Naive thymus-derived CD4-positive, alpha-beta T cell (primary cell): ENCODE data around the gene RAMP3. TPM values are rescaled to one million over a fixed set of nuclear protein-coding genes. Genes with fewer than 3 reads are reported as not detected.
A peak's percentile ranks its signal among the peaks of the same experiment; 100 is the strongest.

Source experiments
- ATAC-seq: fragments of 150-1000 bp; cut with Tn5 transposase; 2 replicates; pipeline ENCODE4 v1.10.0; 2021; ENCODE audit warnings: mild to moderate bottlenecking, moderate library complexity
- CTCF ChIA-PET: fragments of 350-600 bp; sonication (Branson Sonifier 250); formaldehyde crosslinking; loops from one replicate; lab custom pipeline; 2021; ENCODE audit warnings: antibody characterized with exemption; lab: Charles Lee
- POLR2A ChIA-PET: fragments of 350-600 bp; sonication (Branson Sonifier 250); formaldehyde crosslinking; loops from one replicate; lab custom pipeline; 2021; ENCODE audit warnings: antibody characterized with exemption, inconsistent platforms; lab: Charles Lee
- DNase-seq, 9 donors: peaks; one replicate each; pipeline versions ENCODE4 v3.0.0 to v3.0.0-alpha.2; 2020 to 2022; ENCODE audit warnings: mixed read lengths in 1 of 9
- H3K27ac ChIP-seq: one replicate; pipeline ENCODE4 v1.7.0; 2013; ENCODE audit warnings: mild to moderate bottlenecking, low read depth, low read length, moderate library complexity
- H3K27me3 ChIP-seq, 2 donors: one replicate each; pipeline ENCODE4 v1.7.0; 2013; ENCODE audit warnings: low read length in 2 of 2, mild to moderate bottlenecking in 2 of 2, moderate library complexity in 2 of 2; ENCODE audit not compliant: control insufficient read depth in 2 of 2, insufficient read depth in 2 of 2
- H3K36me3 ChIP-seq, 3 experiments: 1 replicate in 2 of 3; 2 replicates in 1 of 3; pipeline ENCODE4 v1.7.0; 2013; ENCODE audit warnings: low read length in 3 of 3, mild to moderate bottlenecking in 3 of 3, moderate library complexity in 1 of 3; ENCODE audit not compliant: insufficient read depth in 3 of 3, control insufficient read depth in 2 of 3
- H3K4me1 ChIP-seq, 2 donors: one replicate each; pipeline ENCODE4 v1.7.0; 2013; ENCODE audit warnings: low read length in 2 of 2, mild to moderate bottlenecking in 2 of 2, moderate library complexity in 1 of 2; ENCODE audit not compliant: control insufficient read depth in 2 of 2, insufficient read depth in 2 of 2
- H3K4me3 ChIP-seq: 2 replicates; pipeline ENCODE4 v1.7.0; 2013; ENCODE audit warnings: mild to moderate bottlenecking, low read length
- H3K9me3 ChIP-seq, 3 experiments: 1 replicate in 2 of 3; 2 replicates in 1 of 3; pipeline ENCODE4 v1.7.0; 2013; ENCODE audit warnings: low read length in 3 of 3; ENCODE audit not compliant: control insufficient read depth in 2 of 3
- H3K27ac Mint-ChIP-seq, 9 donors: one replicate each; pipeline ENCODE4 v1.8.0; 2020 to 2022; ENCODE audit warnings: mixed read lengths in 9 of 9, mild to moderate bottlenecking in 8 of 9, moderate library complexity in 5 of 9, inconsistent platforms in 2 of 9
- H3K27me3 Mint-ChIP-seq, 5 donors: one replicate each; pipeline ENCODE4 v1.8.0; 2021 to 2022; ENCODE audit warnings: mixed read lengths in 5 of 5, mild to moderate bottlenecking in 1 of 5
- H3K36me3 Mint-ChIP-seq, 5 donors: one replicate each; pipeline ENCODE4 v1.8.0; 2020 to 2022; ENCODE audit warnings: mixed read lengths in 5 of 5, mild to moderate bottlenecking in 3 of 5, inconsistent platforms in 1 of 5
- H3K4me1 Mint-ChIP-seq, 7 donors: one replicate each; pipeline ENCODE4 v1.8.0; 2020 to 2022; ENCODE audit warnings: mixed read lengths in 7 of 7, mild to moderate bottlenecking in 3 of 7, inconsistent platforms in 1 of 7
- H3K4me3 Mint-ChIP-seq, 10 donors: one replicate each; pipeline ENCODE4 v1.8.0; 2020 to 2022; ENCODE audit warnings: mild to moderate bottlenecking in 10 of 10, mixed read lengths in 10 of 10, moderate library complexity in 6 of 10, inconsistent platforms in 2 of 10
- H3K9me3 Mint-ChIP-seq, 11 donors: one replicate each; pipeline ENCODE4 v1.8.0; 2020 to 2022; ENCODE audit warnings: mixed read lengths in 11 of 11, mild to moderate bottlenecking in 4 of 11, inconsistent platforms in 1 of 11, moderate library complexity in 1 of 11
- intact Hi-C, 2 donors: fragments of 100-400 bp; cut with micrococcal nuclease; formaldehyde crosslinking; loops; one replicate each; pipeline ENCODE4 v1.15.1; 2023
- polyA plus RNA-seq, 2 donors: library from polyadenylated mRNA; unstranded; fragments of 300-500 nt; fragmentation: Illumina TruSeq; gene quantifications; one replicate each; pipeline ENCODE4 v1.2.3, GENCODE V29; 2021
- total RNA-seq, 6 experiments: library from RNA in 5 of 6; stranded (reverse) in 5 of 6; gene quantifications; 1 replicate in 5 of 6; 2 replicates in 1 of 6; pipeline ENCODE4 v1.2.3 and lab custom pipeline; 2021 to 2026

The RAMP3 gene
- total and polyA plus RNA-seq, 7 experiments from 2014 or later: 0.39 TPM; not detected in 6

GRCh38 chr7:45225311-45225947 is 67.8 kb downstream of the RAMP3 start:
- H3K36me3 Mint-ChIP-seq: no peaks in the 10 kb centered on the region
- peaks cover 0 to 1% (median 0%) of the 10 kb centered on the region in 11 donors for H3K9me3 Mint-ChIP-seq
- H3K4me1 Mint-ChIP-seq: peaks cover 0 to 6% (median 2%) of the 10 kb centered on the region in 7 donors
- no peak overlapping the region for H3K27ac Mint-ChIP-seq
- POLR2A ChIA-PET: no interaction called here
- intact Hi-C loops: no loop called here
- ATAC-seq (peak; percentile 11), DNase-seq (peak in 1 of 9 donors; percentile 8)
- H3K9me3 ChIP-seq: no peaks in the 10 kb centered on the region
- H3K4me3 ChIP-seq: no peak overlapping the region
- no peak overlapping the region for H3K27ac ChIP-seq
- no peaks in the 10 kb centered on the region for H3K27me3 ChIP-seq
- no peak overlapping the region for H3K4me3 Mint-ChIP-seq
- no peaks in the 10 kb centered on the region for H3K4me1 ChIP-seq
- CTCF ChIA-PET: no interaction called here
- no peaks in the 10 kb centered on the region for H3K36me3 ChIP-seq
- H3K27me3 Mint-ChIP-seq: peaks cover 14 to 34% (median 24%) of the 10 kb centered on the region in 5 donors

- no peak overlapping the region for H3K27ac Mint-ChIP-seq
- H3K27me3 Mint-ChIP-seq: peaks cover 17 to 33% (median 26%) of the 10 kb centered on the region in 5 donors
- Histone ChIP-seq H3K27ac (no peak overlapping the region), H3K4me1 (no peaks in the 10 kb centered on the region), H3K36me3 (no peaks in the 10 kb centered on the region), H3K4me3 (no peak overlapping the region), H3K27me3 (no peaks in the 10 kb centered on the region), H3K9me3 (no peaks in the 10 kb centered on the region)
- H3K4me3 Mint-ChIP-seq: no peak overlapping the region
- no peak for ATAC-seq
- peaks cover 0 to 1% (median 0%) of the 10 kb centered on the region in 11 donors for H3K9me3 Mint-ChIP-seq
- ChIA-PET POLR2A (no interaction called here), CTCF (no interaction called here)
- no peaks in the 10 kb centered on the region for H3K36me3 Mint-ChIP-seq
- peaks cover 0 to 7% (median 4%) of the 10 kb centered on the region in 7 donors for H3K4me1 Mint-ChIP-seq
- intact Hi-C loops: no loop called here
- DNase-seq: peak in 1 of 9 donors; percentile 15
Measured at GRCh38 chr7:45225948-45226335, 68.4 kb downstream of the RAMP3 start.

- CTCF ChIA-PET: interaction anchor here (0.7 kb wide), 1 partner anchor 1344 kb away, joined by 3 read pairs; no protein-coding TSS in a partner anchor
- no peak overlapping the region for H3K27ac ChIP-seq
- Mint-ChIP-seq H3K27ac (no peak overlapping the region), H3K4me1 (peaks cover 0 to 7% (median 4%) of the 10 kb centered on the region in 7 donors), H3K36me3 (no peaks in the 10 kb centered on the region), H3K27me3 (peaks cover 29 to 47% (median 38%) of the 10 kb centered on the region in 5 donors), H3K9me3 (peaks cover 0 to 1% (median 0%) of the 10 kb centered on the region in 11 donors), H3K4me3 (no peak overlapping the region)
- H3K27me3 ChIP-seq: no peaks in the 10 kb centered on the region
- DNase-seq (no peak), ATAC-seq (no peak)
- H3K9me3 ChIP-seq: no peaks in the 10 kb centered on the region
- intact Hi-C loops: no loop called here
- H3K4me3 ChIP-seq: no peak overlapping the region
- no peaks in the 10 kb centered on the region for H3K4me1 ChIP-seq
- POLR2A ChIA-PET: no interaction called here
- H3K36me3 ChIP-seq: no peaks in the 10 kb centered on the region
Measured at GRCh38 chr7:45229156-45229920, 71.7 kb downstream of the RAMP3 start.

GRCh38 chr7:45230083-45230482 is 72.5 kb downstream of the RAMP3 start:
- H3K27ac ChIP-seq: no peak overlapping the region
- ChIA-PET CTCF (interaction anchor here (0.7 kb wide), 1 partner anchor 1343 kb away, joined by 3 read pairs; no protein-coding TSS in a partner anchor), POLR2A (no interaction called here)
- ATAC-seq (no peak), DNase-seq (peak in 1 of 9 donors; percentile 3)
- H3K9me3 ChIP-seq: no peaks in the 10 kb centered on the region
- H3K4me3 Mint-ChIP-seq: no peak overlapping the region
- H3K4me1 Mint-ChIP-seq: peaks cover 0 to 7% (median 4%) of the 10 kb centered on the region in 7 donors
- intact Hi-C loops: no loop called here
- no peak overlapping the region for H3K27ac Mint-ChIP-seq
- no peaks in the 10 kb centered on the region for H3K4me1 ChIP-seq
- peaks cover 0 to 1% (median 0%) of the 10 kb centered on the region in 11 donors for H3K9me3 Mint-ChIP-seq
- no peaks in the 10 kb centered on the region for H3K36me3 ChIP-seq
- H3K27me3 Mint-ChIP-seq: peaks cover 29 to 45% (median 41%) of the 10 kb centered on the region in 5 donors
- H3K27me3 ChIP-seq: no peaks in the 10 kb centered on the region
- H3K36me3 Mint-ChIP-seq: no peaks in the 10 kb centered on the region
- H3K4me3 ChIP-seq: no peak overlapping the region

- Mint-ChIP-seq H3K36me3 (no peaks in the 10 kb centered on the region), H3K27ac (no peak overlapping the region), H3K4me1 (peaks cover 0 to 7% (median 4%) of the 10 kb centered on the region in 7 donors), H3K27me3 (peaks cover 29 to 48% (median 41%) of the 10 kb centered on the region in 5 donors), H3K9me3 (peaks cover 0 to 1% (median 0%) of the 10 kb centered on the region in 11 donors), H3K4me3 (no peak overlapping the region)
- no peaks in the 10 kb centered on the region for H3K36me3 ChIP-seq
- no peaks in the 10 kb centered on the region for H3K27me3 ChIP-seq
- no peak overlapping the region for H3K27ac ChIP-seq
- CTCF ChIA-PET: no interaction called here
- H3K9me3 ChIP-seq: no peaks in the 10 kb centered on the region
- ATAC-seq: no peak
- H3K4me3 ChIP-seq: no peak overlapping the region
- intact Hi-C loops: no loop called here
- no peaks in the 10 kb centered on the region for H3K4me1 ChIP-seq
- POLR2A ChIA-PET: no interaction called here
- DNase-seq: peak in 1 of 9 donors; percentile 4
Measured at GRCh38 chr7:45230611-45231165, 73.1 kb downstream of the RAMP3 start.

GRCh38 chr7:45233249-45233775 is 75.7 kb downstream of the RAMP3 start:
- ATAC-seq: no peak

More at GRCh38 chr7:45233249-45233775, 75.7 kb downstream of the RAMP3 start:
- Mint-ChIP-seq H3K27ac (no peak overlapping the region), H3K27me3 (peaks cover 27 to 63% (median 42%) of the 10 kb centered on the region in 5 donors), H3K9me3 (no peaks in the 10 kb centered on the region), H3K36me3 (no peaks in the 10 kb centered on the region), H3K4me3 (no peak overlapping the region), H3K4me1 (peaks cover 0 to 7% (median 4%) of the 10 kb centered on the region in 7 donors)
- no peak for DNase-seq
- Histone ChIP-seq H3K27ac (no peak overlapping the region), H3K4me1 (no peaks in the 10 kb centered on the region), H3K36me3 (no peaks in the 10 kb centered on the region), H3K9me3 (no peaks in the 10 kb centered on the region), H3K27me3 (no peaks in the 10 kb centered on the region), H3K4me3 (no peak overlapping the region)
- intact Hi-C loops: no loop called here
- ChIA-PET POLR2A (no interaction called here), CTCF (no interaction called here)
